Thoracic aorta (tissue), 2 donors: ENCODE results near the gene GLCE. TPM values are rescaled to one million over a fixed set of nuclear protein-coding genes. Genes with fewer than 3 reads are reported as not detected.

Source experiments
- ATAC-seq: fragments of 150-250 bp; one replicate; pipeline ENCODE4 v1.8.0; 2017; ENCODE audit warnings: low read depth; ENCODE audit not compliant: insufficient number of reproducible peaks, low FRiP score
- DNase-seq: peaks from one replicate; pipeline ENCODE4 v3.0.0-alpha.2; 2020; ENCODE audit warnings: low spot score
- H3K27ac ChIP-seq, 2 donors: fragments of 200-600 bp; sonication (generic); 1 replicate in 1 of 2; 2 replicates in 1 of 2; pipeline ENCODE4 v1.5.1; 2016; ENCODE audit warnings: mild to moderate bottlenecking in 2 of 2, moderate library complexity in 2 of 2
- H3K27me3 ChIP-seq: fragments of 200-600 bp; sonication (generic); replicated peaks from 2 replicates; pipeline ENCODE4 v1.6.0; 2016; ENCODE audit warnings: mild to moderate bottlenecking; ENCODE audit not compliant: insufficient read depth
- H3K36me3 ChIP-seq: fragments of 200-600 bp; sonication (generic); one replicate; pipeline ENCODE4 v1.5.1; 2016
- H3K4me1 ChIP-seq, 2 donors: fragments of 200-600 bp; sonication (generic); 1 replicate in 1 of 2; 2 replicates in 1 of 2; pipeline versions ENCODE4 v1.5.1 to v1.6.0; 2016; ENCODE audit warnings: low read depth in 2 of 2, mild to moderate bottlenecking in 1 of 2; ENCODE audit not compliant: control insufficient read depth in 1 of 2
- H3K4me3 ChIP-seq: fragments of 200-600 bp; sonication (generic); 2 replicates; pipeline ENCODE4 v1.5.1; 2016; ENCODE audit warnings: mild to moderate bottlenecking
- H3K9me3 ChIP-seq: fragments of 200-600 bp; sonication (generic); 2 replicates; pipeline ENCODE4 v1.5.1; 2016
- CTCF ChIP-seq: fragments of 200-600 bp; sonication (generic); IDR thresholded peaks from one replicate; pipeline ENCODE4 v1.5.1; 2019; ENCODE audit warnings: antibody characterized with exemption
- total RNA-seq, 2 donors: library from RNA; depleted of rRNA; stranded (reverse); fragments of >200 nt; gene quantifications; one replicate each; pipeline versions ENCODE4 v1.1.0 to v1.2.3, GENCODE V29; 2016

GLCE gene
- total RNA-seq, 2 donors from 2014 or later, result 8.5 to 11.8 TPM

GRCh38 chr15:69132430-69132829 lies 28.0 kb upstream of the GLCE start:
- DNase-seq, result no peak
- Histone ChIP-seq H3K4me1 (peaks cover 3 to 4% of the 10 kb centered on the region in 2 donors), H3K27me3 (no peaks in the 10 kb centered on the region), H3K36me3 (no peaks in the 10 kb centered on the region), H3K4me3 (no peak overlapping the region), H3K9me3 (no peaks in the 10 kb centered on the region), H3K27ac (no peak overlapping the region)
- ATAC-seq, result no peak
- no peak for TF ChIP-seq CTCF

- Histone ChIP-seq H3K4me1 (peaks cover 3 to 4% of the 10 kb centered on the region in 2 donors), H3K4me3 (no peak overlapping the region), H3K36me3 (no peaks in the 10 kb centered on the region), H3K27me3 (no peaks in the 10 kb centered on the region), H3K9me3 (no peaks in the 10 kb centered on the region), H3K27ac (no peak overlapping the region)
- no peak for TF ChIP-seq CTCF
- DNase-seq (no peak), ATAC-seq (no peak)
Observed at GRCh38 chr15:69132977-69133861, 27.2 kb upstream of the GLCE start.

- no peak overlapping the region for H3K27ac ChIP-seq
- no peak for DNase-seq
- no peaks in the 10 kb centered on the region for H3K27me3 ChIP-seq
- no peaks in the 10 kb centered on the region for H3K4me1 ChIP-seq
- H3K9me3 ChIP-seq, result no peaks in the 10 kb centered on the region
- no peaks in the 10 kb centered on the region for H3K36me3 ChIP-seq
- no peak overlapping the region for H3K4me3 ChIP-seq
- no peak for TF ChIP-seq CTCF
- no peak for ATAC-seq
Observed at GRCh38 chr15:69133862-69134519, 26.4 kb upstream of the GLCE start.

- no peaks in the 10 kb centered on the region for H3K27me3 ChIP-seq
- no peaks in the 10 kb centered on the region for H3K9me3 ChIP-seq
- H3K36me3 ChIP-seq, result no peaks in the 10 kb centered on the region
- no peak for TF ChIP-seq CTCF
- no peaks in the 10 kb centered on the region for H3K4me1 ChIP-seq
- ATAC-seq (no peak), DNase-seq (no peak)
- H3K4me3 ChIP-seq, result no peak overlapping the region
- no peak overlapping the region for H3K27ac ChIP-seq
Observed at GRCh38 chr15:69134791-69135190, 25.6 kb upstream of the GLCE start.

- H3K4me3 ChIP-seq, result no peak overlapping the region
- no peak for ATAC-seq
- no peaks in the 10 kb centered on the region for H3K27me3 ChIP-seq
- H3K9me3 ChIP-seq, result no peaks in the 10 kb centered on the region
- DNase-seq, result no peak
- no peaks in the 10 kb centered on the region for H3K4me1 ChIP-seq
- TF ChIP-seq CTCF, result no peak
- H3K36me3 ChIP-seq, result no peaks in the 10 kb centered on the region
- H3K27ac ChIP-seq, result no peak overlapping the region
Observed at GRCh38 chr15:69135499-69135898, 24.9 kb upstream of the GLCE start.
